Measurements from ENCODE around the gene COG5. TPM values are rescaled to one million over a fixed set of nuclear protein-coding genes. Genes with fewer than 3 reads are reported as not detected.

COG5 gene
- total RNA-seq, 4 donors from 2014 or later = 39.7 to 143 (median 98.3) TPM

- TF ChIP-seq POLR2A (IDR thresholded peaks at IDR 0.05) = no peak
- TF ChIP-seq CTCF (IDR thresholded peaks at IDR 0.05) = no peak
- H3K36me3 ChIP-seq = no peaks in the 10 kb centered on the region
- H3K27ac ChIP-seq = peak overlapping the region in 1 of 2 donors; percentile 61
- intact Hi-C loops (cut with DNase I; ENCODE audit: low total_unique reads) = no loop called here
- H3K27me3 ChIP-seq = no peaks in the 10 kb centered on the region
- no peak for DNase-seq
- H3K9me3 ChIP-seq = no peaks in the 10 kb centered on the region
- no peaks in the 10 kb centered on the region for H3K4me1 ChIP-seq
- no peak overlapping the region for H3K4me3 ChIP-seq
These were observed 190.4 kb downstream of the COG5 start for GRCh38 chr7:107373354-107373753.

- Histone ChIP-seq H3K27me3 (no peaks in the 10 kb centered on the region), H3K4me1 (no peaks in the 10 kb centered on the region), H3K27ac (peak overlapping the region; percentile 49 to 61), H3K9me3 (no peaks in the 10 kb centered on the region), H3K4me3 (no peak overlapping the region), H3K36me3 (no peaks in the 10 kb centered on the region)
- TF ChIP-seq POLR2A (IDR thresholded peaks at IDR 0.05) = no peak
- peak in 1 of 4 experiments; percentile 6 for TF ChIP-seq CTCF (IDR thresholded peaks at IDR 0.05)
- intact Hi-C loops (cut with DNase I; ENCODE audit: low total_unique reads) = no loop called here
- DNase-seq = no peak
These were observed 191.4 kb downstream of the COG5 start for GRCh38 chr7:107372298-107372697.

GRCh38 chr7:107370816-107371215 lies 192.9 kb downstream of the COG5 start:
- H3K4me1 ChIP-seq = no peaks in the 10 kb centered on the region
- H3K27me3 ChIP-seq = no peaks in the 10 kb centered on the region
- no peaks in the 10 kb centered on the region for H3K9me3 ChIP-seq
- H3K4me3 ChIP-seq = no peak overlapping the region
- no peaks in the 10 kb centered on the region for H3K36me3 ChIP-seq
- intact Hi-C loops (cut with DNase I; ENCODE audit: low total_unique reads) = no loop called here
- no peak for DNase-seq
- H3K27ac ChIP-seq = peak overlapping the region; percentile 49 to 61
- TF ChIP-seq CTCF (IDR thresholded peaks at IDR 0.05) = no peak
- TF ChIP-seq POLR2A (IDR thresholded peaks at IDR 0.05) = no peak

- Histone ChIP-seq H3K4me1 (no peaks in the 10 kb centered on the region), H3K9me3 (no peaks in the 10 kb centered on the region)
- intact Hi-C loops (cut with DNase I; ENCODE audit: low total_unique reads) = no loop called here
These were observed 198.9 kb downstream of the COG5 start for GRCh38 chr7:107364787-107365186.

More at GRCh38 chr7:107364787-107365186, 198.9 kb downstream of the COG5 start:
- H3K36me3 ChIP-seq = no peaks in the 10 kb centered on the region
- no peak for DNase-seq
- H3K27ac ChIP-seq = no peak overlapping the region
- H3K27me3 ChIP-seq = no peaks in the 10 kb centered on the region
- TF ChIP-seq CTCF (IDR thresholded peaks at IDR 0.05) = no peak
- no peak for TF ChIP-seq POLR2A (IDR thresholded peaks at IDR 0.05)
- no peak overlapping the region for H3K4me3 ChIP-seq
